COLO668 (cell line): Measurements from ENCODE around the gene KCND2.

ENCODE experiments used
- DNase-seq: peaks from one replicate; lab custom pipeline; 2025; ENCODE audit not compliant: unreplicated experiment; lab: John Stamatoyannopoulos, UW

KCND2 gene

DNA sequence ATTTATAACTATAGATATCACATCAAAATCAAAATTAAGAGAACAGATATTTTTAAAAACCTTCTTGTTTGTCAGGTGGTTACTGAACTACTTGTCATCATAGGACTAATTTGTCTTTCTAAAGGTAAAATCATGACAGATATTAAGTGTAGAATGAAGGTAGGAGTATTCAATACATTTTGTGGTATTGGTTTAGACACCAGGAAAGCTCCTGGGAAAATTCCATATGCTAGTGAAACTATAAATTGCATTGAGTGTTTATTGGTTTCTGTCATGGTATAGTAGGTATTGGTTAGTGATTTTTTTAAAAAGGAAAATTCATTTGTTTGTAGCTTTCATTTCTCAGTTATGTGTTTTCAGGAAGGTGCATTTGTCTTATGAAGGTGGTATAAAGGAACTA lies 132.7 kb downstream of the KCND2 start:
- DNase-seq: no peak

DNA sequence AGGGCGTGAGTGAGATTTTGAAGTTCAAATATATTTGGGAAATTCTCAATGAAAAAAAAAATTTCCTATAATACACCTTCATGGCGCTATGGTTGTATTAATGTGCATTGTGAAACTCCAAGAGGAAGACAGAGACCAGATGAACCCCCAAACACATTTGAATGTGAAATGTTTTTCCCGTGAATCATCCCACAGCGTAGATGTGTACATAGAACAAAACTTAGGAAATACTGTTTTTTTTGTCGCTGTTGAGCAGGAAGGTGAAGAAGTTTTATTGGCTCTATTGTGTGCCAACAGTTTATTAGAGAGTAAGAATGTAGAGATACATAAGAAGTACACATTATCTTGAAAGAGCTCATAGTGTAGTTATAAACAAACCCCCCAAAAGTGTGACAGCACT lies 134.0 kb downstream of the KCND2 start:
- no peak for DNase-seq

GRCh38 chr7:120412139-120413050 lies 139.4 kb downstream of the KCND2 start:
- DNase-seq: no peak

DNA sequence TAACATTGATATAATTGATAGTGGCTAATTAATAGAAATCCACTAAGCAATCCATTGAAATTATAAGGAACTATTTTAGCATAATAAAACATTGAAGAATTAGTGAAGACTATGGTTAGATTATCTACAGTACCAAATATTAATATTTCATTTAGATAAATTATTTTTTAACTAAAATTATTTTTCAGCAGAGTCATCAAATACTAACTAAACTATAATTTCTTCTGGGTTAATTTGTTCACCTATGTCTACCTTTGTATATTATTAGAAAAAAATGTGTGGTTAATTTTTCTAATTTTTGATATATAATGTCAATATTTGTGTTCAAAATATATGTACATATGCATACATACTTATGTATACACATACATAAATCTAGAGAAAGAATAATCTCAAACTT lies 140.2 kb downstream of the KCND2 start:
- no peak for DNase-seq

GRCh38 chr7:120417244-120417979 lies 144.4 kb downstream of the KCND2 start:
- DNase-seq: no peak

DNA sequence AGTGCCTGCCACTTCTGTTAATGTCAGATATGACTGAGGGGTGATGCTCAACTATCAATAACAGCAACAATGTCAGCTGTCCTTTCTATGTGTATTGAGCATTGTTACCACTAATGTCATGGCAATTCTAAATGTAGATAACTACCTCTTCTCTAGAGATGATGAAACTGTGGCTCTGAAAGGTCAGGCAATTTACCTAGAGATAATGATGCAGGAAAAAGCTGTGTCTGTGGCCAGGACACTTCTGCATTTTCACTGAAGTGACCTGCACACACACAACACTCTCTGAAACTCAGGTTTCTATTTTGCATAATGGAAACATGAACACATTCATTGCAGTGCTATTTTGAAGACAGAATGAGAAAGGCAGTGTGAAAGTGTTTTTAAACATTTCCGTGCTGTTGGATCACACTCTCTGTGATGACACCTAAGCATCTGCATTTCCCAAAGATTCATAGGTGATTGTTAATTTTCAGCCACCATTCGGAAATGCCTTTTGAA lies 148.2 kb downstream of the KCND2 start:
- DNase-seq: no peak

GRCh38 chr7:120431016-120431415 lies 158.0 kb downstream of the KCND2 start:
- no peak for DNase-seq

DNA sequence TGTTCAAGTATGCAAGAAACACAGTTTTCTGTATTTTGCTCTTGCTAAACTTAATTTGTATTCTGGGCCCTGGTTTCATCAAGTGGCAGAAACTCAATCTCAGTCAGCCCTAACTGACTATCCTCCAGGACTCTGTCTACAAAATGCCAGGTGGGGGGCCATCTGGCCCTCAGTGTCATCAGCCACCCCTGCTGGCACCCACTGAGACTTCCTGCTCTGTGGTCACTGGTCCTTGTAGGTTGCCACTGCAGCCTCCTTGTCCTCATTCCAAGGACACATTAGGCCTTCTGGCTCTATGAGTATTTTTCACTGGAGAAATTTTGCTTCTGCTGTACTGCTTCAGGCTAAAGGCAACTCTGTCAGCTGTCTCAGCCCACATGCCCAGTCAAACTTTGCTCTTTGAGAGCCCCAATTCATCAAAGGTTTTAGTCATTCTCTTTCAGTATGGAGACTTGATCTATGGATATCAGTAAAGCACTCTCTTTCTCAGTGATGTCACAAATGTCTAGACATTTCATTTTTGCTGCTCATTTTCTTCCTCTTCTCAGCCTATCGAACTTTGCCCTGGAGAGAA lies 163.6 kb downstream of the KCND2 start:
- DNase-seq: no peak

GRCh38 chr7:120441850-120442249 lies 168.9 kb downstream of the KCND2 start:
- no peak for DNase-seq

DNA sequence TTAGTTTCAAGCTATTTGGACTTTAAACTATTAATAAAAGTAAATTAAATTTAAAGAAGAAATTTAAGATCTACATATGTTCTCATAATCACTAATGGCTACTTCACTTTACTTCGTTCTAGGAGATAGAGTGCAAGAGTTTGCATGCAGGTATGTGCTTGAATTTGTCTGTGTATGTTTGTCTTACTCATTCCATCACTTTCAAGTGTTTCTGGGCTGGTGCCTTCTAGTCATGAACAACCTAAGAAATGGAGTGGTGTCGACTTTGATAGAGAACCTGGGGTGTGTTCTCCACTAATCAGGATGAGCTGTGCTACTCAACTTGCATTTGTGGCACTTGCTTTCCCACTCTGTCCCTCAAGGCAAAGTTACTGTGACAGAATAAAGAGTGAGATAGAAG lies 169.9 kb downstream of the KCND2 start:
- DNase-seq: no peak

- no peak for DNase-seq
Measured at GRCh38 chr7:120444650-120445049, 171.7 kb downstream of the KCND2 start.

- no peak for DNase-seq
Measured at GRCh38 chr7:120445276-120445675, 172.3 kb downstream of the KCND2 start.

GRCh38 chr7:120452665-120453064 lies 179.7 kb downstream of the KCND2 start:
- DNase-seq: no peak

- no peak for DNase-seq
Measured at GRCh38 chr7:120456699-120457098, 183.7 kb downstream of the KCND2 start.

DNA sequence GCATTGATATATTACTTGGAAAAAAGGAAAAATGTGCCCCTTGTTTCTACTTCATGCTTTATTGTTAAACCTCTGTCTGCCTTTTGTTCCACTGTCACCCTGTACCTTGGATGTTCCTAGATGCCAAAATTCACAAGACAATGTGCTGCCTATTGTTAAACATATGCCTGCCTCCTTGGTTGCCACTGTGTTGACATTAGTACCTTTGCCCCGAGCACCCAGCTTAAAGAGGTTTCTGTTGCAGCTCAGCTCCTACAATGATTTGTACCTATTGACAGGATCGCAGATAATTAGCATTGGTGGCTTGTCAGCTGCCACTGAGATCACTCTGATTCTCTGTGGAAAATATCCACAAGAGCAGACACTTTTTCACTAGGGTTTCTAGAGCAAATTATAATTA lies 188.0 kb downstream of the KCND2 start:
- DNase-seq: no peak

DNA sequence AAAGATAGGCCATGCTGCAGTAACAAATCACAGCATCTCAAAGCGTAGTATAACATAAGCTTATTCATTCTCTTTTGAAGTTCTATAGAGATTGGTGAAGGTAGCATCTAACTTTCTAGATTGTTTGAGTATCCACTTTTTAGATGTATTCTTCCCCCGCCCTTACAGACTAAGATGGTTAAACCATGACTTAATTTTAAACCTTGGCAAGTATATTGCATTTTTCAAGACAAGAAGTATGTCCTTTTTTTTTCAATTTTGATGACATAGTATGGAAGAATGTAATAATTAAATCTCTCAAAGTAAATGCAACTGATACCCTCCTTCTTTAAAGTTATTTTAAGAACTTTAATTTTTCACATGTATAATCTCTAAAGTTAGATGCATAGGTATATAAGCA lies 190.0 kb downstream of the KCND2 start:
- no peak for DNase-seq

GRCh38 chr7:120464104-120464503 lies 191.1 kb downstream of the KCND2 start:
- no peak for DNase-seq

DNA sequence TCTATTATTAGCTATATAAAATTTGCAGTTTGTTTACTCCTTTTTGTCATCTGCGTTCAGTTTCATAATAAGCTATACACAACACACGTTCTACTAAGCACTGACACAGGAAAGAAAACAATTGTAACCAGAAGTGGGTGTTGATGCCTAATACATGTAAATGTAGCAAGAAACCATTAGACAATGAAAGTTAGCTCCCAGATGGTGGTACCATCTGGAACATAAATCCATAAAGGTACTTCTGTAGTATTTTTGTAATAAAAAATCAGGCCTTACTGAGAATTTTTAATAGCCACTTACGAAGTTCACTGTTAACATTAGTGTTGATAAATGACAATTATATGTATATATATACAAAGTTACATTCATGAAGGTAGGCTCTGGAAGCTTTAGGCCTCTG lies 194.7 kb downstream of the KCND2 start:
- DNase-seq: no peak

- DNase-seq: no peak
Measured at GRCh38 chr7:120468611-120469010, 195.6 kb downstream of the KCND2 start.

DNA sequence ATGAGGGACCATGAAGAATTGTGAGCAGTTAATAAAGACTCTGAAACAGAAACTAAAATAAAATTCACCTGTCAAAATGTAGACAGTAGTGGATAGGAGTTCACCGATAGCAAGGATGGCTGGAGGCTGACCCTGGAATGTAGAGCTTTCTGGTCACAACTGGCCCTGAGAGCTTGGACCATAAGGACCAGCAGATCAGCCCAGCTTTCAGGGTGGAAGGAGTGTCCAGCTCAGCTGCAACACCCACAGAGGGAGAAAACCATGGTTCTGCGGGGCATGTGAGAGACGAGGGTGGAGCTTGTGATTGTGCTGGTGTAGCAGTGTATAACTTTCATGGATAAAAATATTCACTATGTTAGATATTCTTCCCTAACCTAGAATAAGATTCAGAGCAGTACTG lies 199.9 kb downstream of the KCND2 start:
- DNase-seq: no peak

GRCh38 chr7:120473352-120473751 lies 200.4 kb downstream of the KCND2 start:
- no peak for DNase-seq

- DNase-seq: no peak
Measured at GRCh38 chr7:120475994-120476393, 203.0 kb downstream of the KCND2 start.
